ENCODE measurements around the gene PRMT7.

- no peak for TF ChIP-seq CTCF (conservative IDR thresholded peaks at IDR 0.05)
- no peak for TF ChIP-seq EZH2 (IDR thresholded peaks at IDR 0.05; ENCODE audit: low read depth)
Measured at GRCh38 chr16:68348639-68349445, 38.0 kb downstream of the PRMT7 start.
